K562 (cell line): Measurements from ENCODE around the gene CCDC9. TPM values are rescaled to one million over a fixed set of nuclear protein-coding genes. Genes with fewer than 3 reads are reported as not detected.
A peak's percentile ranks its signal among the peaks of the same experiment; 100 is the strongest.

Experiments
- ATAC-seq: fragments of 200-7000 bp; cut with Tn5 transposase; 3 replicates; pipeline ENCODE4 v1.9.1; 2020; ENCODE audit warnings: moderate library complexity
- BruUV-seq: library from RNA; stranded (reverse); fragments of 400-500 nt; replicated peaks from 2 replicates; lab custom pipeline; 2021; lab: Mats Ljungman, UMichigan
- CTCF ChIA-PET: fragments of 300-600 bp; formaldehyde crosslinking; extraction: SDS; loops from one replicate; lab custom pipeline; 2021; ENCODE audit warnings: low intra/inter-chr PET ratio; lab: Yijun Ruan, JAX
- POLR2A ChIA-PET: fragments of 300-600, 350-650 bp; sonication (Branson Sonifier 250); formaldehyde crosslinking; extraction: SDS; loops from one replicate; lab custom pipeline; 2021; ENCODE audit warnings: antibody characterized with exemption, inconsistent platforms; lab: Yijun Ruan, JAX
- DNase-seq, 4 experiments: peaks; one replicate each; pipeline versions ENCODE4 v3.0.0 to v3.0.0-alpha.2; 2011 to 2018; ENCODE audit warnings: low spot score in 3 of 4, mixed read lengths in 3 of 4; ENCODE audit errors: extremely low read depth in 1 of 4
- FAIRE-seq: peaks from 2 replicates; lab custom pipeline; 2011; peaks lifted over from hg19 to GRCh38; lab: Jason Lieb, UNC
- H2AFZ ChIP-seq: 2 replicates; pipeline ENCODE4 v1.6.0; 2011; ENCODE audit warnings: low read depth, low read length, control low read depth, inconsistent platforms
- H3K27ac ChIP-seq: fragments of 200-600 bp; 3 replicates; pipeline ENCODE4 v1.8.0; 2011; ENCODE audit warnings: low read depth, mild to moderate bottlenecking, control low read depth, inconsistent platforms, low read length, moderate library complexity, mixed read lengths; ENCODE audit errors: extremely low read depth
- H3K27me3 ChIP-seq, 2 experiments: fragments of 300-600 bp in 1 of 2; 2 replicates in 1 of 2; 3 replicates in 1 of 2; pipeline versions ENCODE4 v1.6.0 to v1.8.0; 2011; ENCODE audit warnings: inconsistent platforms in 2 of 2, low read length in 2 of 2, mild to moderate bottlenecking in 1 of 2, mixed read lengths in 1 of 2, moderate library complexity in 1 of 2; ENCODE audit not compliant: control insufficient read depth in 2 of 2, insufficient read depth in 2 of 2
- H3K36me3 ChIP-seq: fragments of 300-600 bp; 3 replicates; pipeline ENCODE4 v1.8.0; 2011; ENCODE audit warnings: mild to moderate bottlenecking, low read length, inconsistent platforms; ENCODE audit not compliant: control insufficient read depth, insufficient read depth
- H3K4me1 ChIP-seq, 2 experiments: fragments of 200-600 bp in 1 of 2; replicated peaks in 1 of 2; 2 replicates in 1 of 2; 3 replicates in 1 of 2; pipeline versions ENCODE4 v1.5.1 to v1.8.0; 2011; ENCODE audit warnings: inconsistent platforms in 2 of 2, low read length in 2 of 2, mild to moderate bottlenecking in 1 of 2, mixed read lengths in 1 of 2, moderate library complexity in 1 of 2; ENCODE audit not compliant: control insufficient read depth in 2 of 2, insufficient read depth in 2 of 2
- H3K4me2 ChIP-seq: 2 replicates; pipeline ENCODE4 v1.6.1; 2011; ENCODE audit warnings: low read length, control low read depth, inconsistent platforms, mixed read lengths; ENCODE audit not compliant: insufficient read depth
- H3K4me3 ChIP-seq: fragments of 200-600 bp; sonication (generic), shearing (Covaris generic); 2 replicates; pipeline ENCODE4 v1.5.1; 2016; ENCODE audit warnings: control low read depth, inconsistent platforms
- H3K79me2 ChIP-seq: fragments of 200-600 bp; 3 replicates; pipeline ENCODE4 v1.8.0; 2011; ENCODE audit warnings: low read length, inconsistent platforms; ENCODE audit not compliant: control insufficient read depth, insufficient read depth
- H3K9ac ChIP-seq, 2 experiments: 2 replicates each; pipeline versions ENCODE4 v1.6.0 to v1.6.1; 2011; ENCODE audit warnings: low read depth in 2 of 2, low read length in 2 of 2, control low read depth in 1 of 2, inconsistent platforms in 1 of 2, mild to moderate bottlenecking in 1 of 2, mixed read lengths in 1 of 2; ENCODE audit not compliant: insufficient read depth in 1 of 2
- H3K9me1 ChIP-seq: one replicate; pipeline ENCODE4 v1.6.0; 2011; ENCODE audit warnings: inconsistent platforms, mild to moderate bottlenecking, low read length, moderate library complexity; ENCODE audit not compliant: control insufficient read depth, insufficient read depth
- H3K9me3 ChIP-seq: replicated peaks from 2 replicates; pipeline ENCODE4 v1.5.1; 2011; ENCODE audit warnings: low read depth, low read length, inconsistent platforms; ENCODE audit not compliant: control insufficient read depth, insufficient read depth
- H4K20me1 ChIP-seq: replicated peaks from 2 replicates; pipeline ENCODE4 v1.6.1; 2011; ENCODE audit warnings: low read length, inconsistent platforms, mixed read lengths; ENCODE audit not compliant: control insufficient read depth, insufficient read depth
- CBFA2T3 ChIP-seq: fragments of 450-650 bp; IDR thresholded peaks from 2 replicates; pipeline ENCODE4 v1.6.1; 2017
- CHD2 ChIP-seq: IDR thresholded peaks from 2 replicates; pipeline ENCODE4 v1.6.1; 2011; ENCODE audit warnings: low read depth, low read length
- EHMT2 ChIP-seq: fragments of 450-650 bp; IDR thresholded peaks from 2 replicates; pipeline ENCODE4 v1.6.1; 2018; ENCODE audit warnings: antibody characterized with exemption
- ETV1 ChIP-seq: fragments of 450-650 bp; conservative IDR thresholded peaks from 2 replicates; pipeline ENCODE4 v1.6.1; 2016; ENCODE audit warnings: missing genetic modification characterization, control low read depth, low read depth, missing compliant biosample characterization
- FUS ChIP-seq: fragments of 200-400 bp; formaldehyde crosslinking; optimal IDR thresholded peaks from 2 replicates; pipeline ENCODE3; 2017; ENCODE audit warnings: low read depth, low read length
- HNRNPUL1 ChIP-seq: fragments of 200-400 bp; formaldehyde crosslinking; IDR thresholded peaks from 2 replicates; pipeline ENCODE4 v1.6.1; 2017; ENCODE audit warnings: low read length
- MAFF ChIP-seq: IDR thresholded peaks from 2 replicates; pipeline ENCODE4 v1.6.1; 2012; ENCODE audit warnings: low read length, improper control_type of control experiment
- MCM7 ChIP-seq, 2 experiments: fragments of 450-650 bp; IDR thresholded peaks; 2 replicates each; pipeline ENCODE4 v1.6.1; 2016 to 2018
- MYBL2 ChIP-seq, 2 experiments: fragments of 450-650 bp in 1 of 2; sonication (generic) in 1 of 2; formaldehyde crosslinking in 1 of 2; IDR thresholded peaks; 2 replicates each; pipeline versions ENCODE4 v1.6.1 to v1.8.1; 2017 to 2022; ENCODE audit warnings: borderline replicate concordance in 1 of 2, inconsistent platforms in 1 of 2, low read depth in 1 of 2, mild to moderate bottlenecking in 1 of 2, missing genetic modification reagents in 1 of 2, moderate library complexity in 1 of 2
- NBN ChIP-seq: fragments of 450-650 bp; IDR thresholded peaks from 2 replicates; pipeline ENCODE4 v1.6.1; 2016; ENCODE audit warnings: low read depth, mild to moderate bottlenecking
- NR2C1 ChIP-seq, 2 experiments: fragments of 450-650 bp; IDR thresholded peaks; 2 replicates each; pipeline ENCODE4 v1.6.1; 2017; ENCODE audit warnings: mild to moderate bottlenecking in 2 of 2, antibody characterized with exemption in 1 of 2, inconsistent platforms in 1 of 2, missing compliant biosample characterization in 1 of 2, missing genetic modification characterization in 1 of 2
- POLR2AphosphoS5 ChIP-seq: IDR thresholded peaks from 2 replicates; pipeline ENCODE4 v1.6.1; 2011; ENCODE audit warnings: mild to moderate bottlenecking, low read depth, low read length, moderate library complexity; ENCODE audit not compliant: control insufficient read depth, insufficient read depth
- RUNX1 ChIP-seq: sonication (generic); IDR thresholded peaks from 2 replicates; pipeline ENCODE4 v1.6.1; 2016; ENCODE audit warnings: antibody characterized with exemption, low read depth
- SMARCB1 ChIP-seq: IDR thresholded peaks from 2 replicates; pipeline ENCODE4 v1.6.1; 2011; ENCODE audit warnings: improper control_type of control experiment, low read depth; ENCODE audit not compliant: insufficient read length
- SNIP1 ChIP-seq: fragments of 450-650 bp; IDR thresholded peaks from 2 replicates; pipeline ENCODE4 v1.7.1; 2017; ENCODE audit warnings: low read depth, mild to moderate bottlenecking
- SRF ChIP-seq, 2 experiments: fragments of 250-450, 450-650 bp in 1 of 2; sonication (Bioruptor Pico) in 1 of 2; sonication (generic) in 1 of 2; formaldehyde crosslinking; IDR thresholded peaks; 2 replicates each; pipeline versions ENCODE4 v1.5.0 to v1.5.1; 2020 to 2022; ENCODE audit warnings: mild to moderate bottlenecking in 1 of 2, missing genetic modification reagents in 1 of 2
- TRIM24 ChIP-seq, 2 experiments: fragments of 450-650 bp; IDR thresholded peaks; 2 replicates each; pipeline ENCODE4 v1.6.1; 2016
- ZBTB26 ChIP-seq: fragments of 450-650 bp; formaldehyde crosslinking; IDR thresholded peaks from 2 replicates; pipeline ENCODE4 v1.4.0; 2022; ENCODE audit warnings: missing genetic modification characterization
- ZBTB7A ChIP-seq: IDR thresholded peaks from 2 replicates; pipeline ENCODE4 v1.6.1; 2011; ENCODE audit warnings: low read depth, mild to moderate bottlenecking, low read length, moderate library complexity, borderline replicate concordance; ENCODE audit not compliant: control insufficient read depth
- ZNF124 ChIP-seq: sonication (generic); formaldehyde crosslinking; IDR thresholded peaks from 2 replicates; pipeline ENCODE4 v1.8.1; 2022; ENCODE audit warnings: missing genetic modification reagents
- ZNF175 ChIP-seq: fragments of 200-800 bp; sonication (Bioruptor generic); IDR thresholded peaks from 2 replicates; pipeline ENCODE4 v1.6.1; 2016; ENCODE audit warnings: low read depth, mild to moderate bottlenecking, missing genetic modification characterization, missing compliant biosample characterization
- ZNF24 ChIP-seq: fragments of 450-650 bp; IDR thresholded peaks from 2 replicates; pipeline ENCODE4 v1.6.1; 2016
- ZNF263 ChIP-seq: sonication (generic); formaldehyde crosslinking; IDR thresholded peaks from 2 replicates; pipeline ENCODE4 v1.8.0; 2022; ENCODE audit warnings: mild to moderate bottlenecking, missing genetic modification reagents, borderline replicate concordance
- WGBS: fragments of 100-300 bp; shearing (Covaris generic); methylation state at CpG from one replicate; pipeline ENCODE4 v1.1.6; 2016; ENCODE audit warnings: low coverage, mixed read lengths; ENCODE audit not compliant: insufficient coverage; ENCODE audit errors: missing lambda C conversion rate; 5-methylcytosine and 5-hydroxymethylcytosine counted together
- in situ Hi-C: fragments of 300-500 bp; cut with MboI; formaldehyde crosslinking; loops from 4 replicates; pipeline ENCODE4 v1.15.0; 2018; ENCODE audit warnings: inconsistent platforms, mixed read lengths
- intact Hi-C: fragments of 100-400 bp; cut with micrococcal nuclease; formaldehyde crosslinking; loops from 2 replicates; pipeline ENCODE4 v1.14.2; 2022
- polyA plus RNA-seq, 8 experiments: library from polyadenylated mRNA; depleted of rRNA in 4 of 8; stranded (reverse) in 5 of 8; unstranded in 3 of 8; fragments of >200 nt; fragmentation: Nextera tagmentation in 2 of 8; fragmentation: Illumina TruSeq in 1 of 8; extraction: Ambion mirVana in 2 of 8; extraction: Trizol in 1 of 8; gene quantifications; 2 replicates each; pipeline versions ENCODE4 v1.2.1 to v1.2.3, GENCODE V29; 2011 to 2014; ENCODE audit warnings: inconsistent platforms in 1 of 8, missing spikeins in 1 of 8
- total RNA-seq, 7 experiments: library from RNA; depleted of rRNA in 6 of 7; stranded (reverse); fragments of >200 nt in 6 of 7; fragmentation: Illumina TruSeq in 2 of 7; extraction: Trizol in 2 of 7; gene quantifications; 2 replicates each; pipeline versions ENCODE4 v1.2.1 to v1.2.3, GENCODE V29; 2011 to 2021; ENCODE audit warnings: low replicate concordance in 1 of 7

The CCDC9 gene
- total and polyA plus RNA-seq, 9 of the 15 experiments (the other 6 are each of a cell fraction or from before 2014, with no cell fraction given) = 0.23 to 38.6 (median 8.4) TPM

GRCh38 chr19:47243364-47243775 lies 13.0 kb upstream of the CCDC9 start:
- H3K4me1 ChIP-seq = peaks cover 35 to 50% of the 10 kb centered on the region in 2 experiments
- H3K36me3 ChIP-seq = no peaks in the 10 kb centered on the region
- WGBS = 2% methylated on average over 6 of the region's 9 CpGs
- intact Hi-C loops = loop anchor here (5.0 to 10.0 kb wide), 3 partner anchors 91 to 379 kb away; partner anchors contain the start of gene ARHGAP35
- TSS peak; percentile 90 for BruUV-seq
- FAIRE-seq = no peak
- no peaks in the 10 kb centered on the region for H3K9me1 ChIP-seq
- H3K4me2 ChIP-seq = peak overlapping the region; percentile 93
- POLR2A ChIA-PET = interaction anchor here (0.6 to 5.2 kb wide), 17 partner anchors 9 to 455 kb away, joined by 3 to 112 read pairs (median 4); partner anchors contain the start of genes CCDC9, SLC1A5 and ZC3H4
- peak overlapping the region; percentile 78 to 88; a peak in 3 of 4 replicates for H3K9ac ChIP-seq
- CTCF ChIA-PET = interaction anchor here (0.7 to 2.0 kb wide), 5 partner anchors 13 to 470 kb away, joined by 3 to 20 read pairs (median 4); partner anchors contain the start of genes CCDC9 and EHD2
- H3K27me3 ChIP-seq = no peaks in the 10 kb centered on the region
- no peak for DNase-seq
- H3K4me3 ChIP-seq = peak overlapping the region; percentile 44
- in situ Hi-C loops = loop anchor here (10.0 kb wide), 1 partner anchor 389 kb away; the partner anchor contains the start of gene AP2S1
- H2AFZ ChIP-seq = peak overlapping the region; percentile 88
- peak; percentile 51 for ATAC-seq
- no peaks in the 10 kb centered on the region; the same call in 2 of the 3 replicates for H3K79me2 ChIP-seq
- H3K9me3 ChIP-seq = no peaks in the 10 kb centered on the region; the same call in 1 of the 2 replicates
- peak overlapping the region; percentile 97 for H3K27ac ChIP-seq
- no peaks in the 10 kb centered on the region for H4K20me1 ChIP-seq
- TF ChIP-seq NR2C1 (IDR thresholded peaks at IDR 0.05) (peak; percentile 58; the same call in 1 of the 2 replicates), NR2C1 (tag; IDR thresholded peaks at IDR 0.05) (0 out of 2 replicates have a peak, but pooled peaks have one; percentile 9), SNIP1 (peak; percentile 75; the same call in 1 of the 2 replicates), ZBTB7A (0 out of 2 replicates have a peak, but pooled peaks have one; percentile 31), CHD2 (no peak), SRF (CRISPR knock-in tag; IDR thresholded peaks at IDR 0.05) (no peak), ZNF124 (CRISPR knock-in tag) (no peak), POLR2AphosphoS5 (peak; percentile 42; the same call in 1 of the 2 replicates), HNRNPUL1 (no peak), RUNX1 (no peak), ZNF24 (no peak), CBFA2T3 (peak; percentile 19; the same call in 1 of the 2 replicates), EHMT2 (peak; percentile 73), ZNF263 (CRISPR knock-in tag) (0 out of 2 replicates have a peak, but pooled peaks have one; percentile 1), ZBTB26 (peak; percentile 97), SMARCB1 (no peak), NBN (peak; percentile 11), MAFF (no peak), ZNF175 (CRISPR knock-in tag) (no peak), FUS (no peak), TRIM24 (IDR thresholded peaks at IDR 0.05) (peak in 1 of 2 experiments; percentile 93; a peak in 2 of 4 replicates), MYBL2 (IDR thresholded peaks at IDR 0.05; ENCODE audit: low read depth) (peak; percentile 19; the same call in 1 of the 2 replicates), MYBL2 (CRISPR knock-in tag; IDR thresholded peaks at IDR 0.05; ENCODE audit: borderline replicate concordance) (no peak), ETV1 (tag) (no peak), MCM7 (IDR thresholded peaks at IDR 0.05) (peak in 1 of 2 experiments; percentile 12; a peak in 1 of 4 replicates)
